HL-60/S4 treated with phorbol 12-myristate 13-acetate at 8.2 ng/mL for 4 days and 3 days (cell line): Measurements from ENCODE around the gene LIPC.

ENCODE experiments used
- in situ Hi-C: fragments of 300-500 bp; cut with MboI; formaldehyde crosslinking; loops from 2 replicates; pipeline ENCODE4 v1.15.0; 2022; ENCODE audit warnings: low sequenced_read_pairs

The LIPC gene

GRCh38 chr15:58512522-58512921 lies 80.7 kb downstream of the LIPC start:
- in situ Hi-C loops: no loop called here

- in situ Hi-C loops: no loop called here
Measured at GRCh38 chr15:58513008-58513407, 81.2 kb downstream of the LIPC start.

GRCh38 chr15:58513726-58514336 lies 82.0 kb downstream of the LIPC start:
- in situ Hi-C loops: no loop called here

- in situ Hi-C loops: no loop called here
Measured at GRCh38 chr15:58515807-58516206, 84.0 kb downstream of the LIPC start.

GRCh38 chr15:58517252-58517681 lies 85.5 kb downstream of the LIPC start:
- in situ Hi-C loops: no loop called here

- in situ Hi-C loops: no loop called here
Measured at GRCh38 chr15:58517682-58518525, 86.1 kb downstream of the LIPC start.

GRCh38 chr15:58518626-58519025 lies 86.8 kb downstream of the LIPC start:
- in situ Hi-C loops: no loop called here

- in situ Hi-C loops: no loop called here
Measured at GRCh38 chr15:58519516-58519915, 87.7 kb downstream of the LIPC start.

GRCh38 chr15:58520464-58520863 lies 88.7 kb downstream of the LIPC start:
- in situ Hi-C loops: no loop called here

GRCh38 chr15:58520936-58521292 lies 89.1 kb downstream of the LIPC start:
- in situ Hi-C loops: no loop called here

- in situ Hi-C loops: no loop called here
Measured at GRCh38 chr15:58521293-58521991, 89.7 kb downstream of the LIPC start.

- in situ Hi-C loops: no loop called here
Measured at GRCh38 chr15:58522391-58522790, 90.6 kb downstream of the LIPC start.

GRCh38 chr15:58522865-58523264 lies 91.1 kb downstream of the LIPC start:
- in situ Hi-C loops: no loop called here

- in situ Hi-C loops: no loop called here
Measured at GRCh38 chr15:58523634-58524033, 91.8 kb downstream of the LIPC start.

GRCh38 chr15:58524247-58524646 lies 92.5 kb downstream of the LIPC start:
- in situ Hi-C loops: no loop called here

- in situ Hi-C loops: no loop called here
Measured at GRCh38 chr15:58525991-58526421, 94.2 kb downstream of the LIPC start.

- in situ Hi-C loops: no loop called here
Measured at GRCh38 chr15:58526647-58527192, 94.9 kb downstream of the LIPC start.

- in situ Hi-C loops: no loop called here
Measured at GRCh38 chr15:58527573-58528187, 95.9 kb downstream of the LIPC start.

GRCh38 chr15:58528188-58528870 lies 96.5 kb downstream of the LIPC start:
- in situ Hi-C loops: no loop called here

- in situ Hi-C loops: no loop called here
Measured at GRCh38 chr15:58529041-58529440, 97.2 kb downstream of the LIPC start.
